WERI-Rb-1 (cell line): Measurements from ENCODE around the gene EYA4.

Source experiments
- DNase-seq: peaks from one replicate; pipeline ENCODE4 v3.0.0-alpha.2; 2020
- H3K27ac ChIP-seq: fragments of 250-450 bp; sonication (Bioruptor Pico); 2 replicates; pipeline ENCODE4 v1.5.1; 2020; ENCODE audit warnings: mild to moderate bottlenecking, moderate library complexity
- H3K27me3 ChIP-seq: fragments of 250-450 bp; sonication (Bioruptor Pico); 2 replicates; pipeline ENCODE4 v1.5.1; 2021; ENCODE audit warnings: mild to moderate bottlenecking, low read depth, moderate library complexity; ENCODE audit not compliant: insufficient read depth, severe bottlenecking
- H3K36me3 ChIP-seq: fragments of 250-450 bp; sonication (Bioruptor Pico); 2 replicates; pipeline ENCODE4 v1.5.1; 2020; ENCODE audit warnings: mild to moderate bottlenecking, moderate library complexity
- H3K4me3 ChIP-seq: 2 replicates; pipeline ENCODE4 v1.5.1; 2011; ENCODE audit warnings: low read depth, mild to moderate bottlenecking, control low read depth, low read length
- H3K9me3 ChIP-seq: fragments of 250-450 bp; sonication (Bioruptor Pico); 2 replicates; pipeline ENCODE4 v1.5.1; 2021; ENCODE audit warnings: mild to moderate bottlenecking, moderate library complexity; ENCODE audit not compliant: severe bottlenecking
- CTCF ChIP-seq: IDR thresholded peaks from 2 replicates; pipeline ENCODE4 v1.5.1; 2011; ENCODE audit warnings: low read depth, mild to moderate bottlenecking, control low read depth, inconsistent platforms, low read length

EYA4 gene

GRCh38 chr6:133467231-133467981, 226.2 kb downstream of the EYA4 start:
- TF ChIP-seq CTCF = no peak
- no peak overlapping the region for H3K27ac ChIP-seq
- H3K4me3 ChIP-seq = no peak overlapping the region
- no peak for DNase-seq
- H3K36me3 ChIP-seq = no peaks in the 10 kb centered on the region
- no peaks in the 10 kb centered on the region for H3K9me3 ChIP-seq
- H3K27me3 ChIP-seq = peaks cover 8% of the 10 kb centered on the region

- no peaks in the 10 kb centered on the region for H3K36me3 ChIP-seq
- H3K27ac ChIP-seq = no peak overlapping the region
- H3K27me3 ChIP-seq = peaks cover 8% of the 10 kb centered on the region
- H3K9me3 ChIP-seq = no peaks in the 10 kb centered on the region
- no peak for TF ChIP-seq CTCF
- DNase-seq = no peak
- no peak overlapping the region for H3K4me3 ChIP-seq
These were observed 226.8 kb downstream of the EYA4 start for GRCh38 chr6:133467982-133468380.

GRCh38 chr6:133468591-133468990, 227.4 kb downstream of the EYA4 start:
- no peak for TF ChIP-seq CTCF
- Histone ChIP-seq H3K27me3 (peaks cover 6% of the 10 kb centered on the region), H3K4me3 (no peak overlapping the region), H3K9me3 (no peaks in the 10 kb centered on the region), H3K27ac (no peak overlapping the region), H3K36me3 (no peaks in the 10 kb centered on the region)
- no peak for DNase-seq

- Histone ChIP-seq H3K27me3 (no peaks in the 10 kb centered on the region), H3K27ac (no peak overlapping the region), H3K36me3 (no peaks in the 10 kb centered on the region), H3K9me3 (no peaks in the 10 kb centered on the region), H3K4me3 (no peak overlapping the region)
- DNase-seq = no peak
- no peak for TF ChIP-seq CTCF
These were observed 233.4 kb downstream of the EYA4 start for GRCh38 chr6:133474516-133474915.

- Histone ChIP-seq H3K36me3 (no peaks in the 10 kb centered on the region), H3K9me3 (no peaks in the 10 kb centered on the region), H3K27me3 (no peaks in the 10 kb centered on the region), H3K4me3 (no peak overlapping the region), H3K27ac (no peak overlapping the region)
- DNase-seq = no peak
- no peak for TF ChIP-seq CTCF
These were observed 237.5 kb downstream of the EYA4 start for GRCh38 chr6:133478673-133479072.

GRCh38 chr6:133487174-133487573, 246.0 kb downstream of the EYA4 start:
- H3K36me3 ChIP-seq = no peaks in the 10 kb centered on the region
- H3K27ac ChIP-seq = no peak overlapping the region
- H3K4me3 ChIP-seq = no peak overlapping the region
- no peak for DNase-seq
- no peak for TF ChIP-seq CTCF
- peaks cover 4% of the 10 kb centered on the region for H3K27me3 ChIP-seq
- H3K9me3 ChIP-seq = no peaks in the 10 kb centered on the region
